ENCODE measurements around the gene LRRC75A.

The LRRC75A gene

GRCh38 chr17:16484445-16485175 lies 7.4 kb downstream of the LRRC75A start:
- H4K8ac ChIP-seq (ENCODE audit: low read depth, low read length) = no peak overlapping the region
- H3K23ac ChIP-seq (ENCODE audit: low read length) = no peak overlapping the region
- H2AFZ ChIP-seq (ENCODE audit: insufficient read depth, low read length, poor library complexity) = no peak overlapping the region
- H3K4me3 ChIP-seq (ENCODE audit: low read depth, low read length) = no peak overlapping the region
- H2BK120ac ChIP-seq (ENCODE audit: insufficient read depth, low read length, poor library complexity) = no peak overlapping the region
- H3K27ac ChIP-seq (ENCODE audit: low read depth, low read length) = no peak overlapping the region
- no peak overlapping the region for H3K9ac ChIP-seq (ENCODE audit: low read length)
- H3K79me1 ChIP-seq (ENCODE audit: low read length) = no peaks in the 10 kb centered on the region
- no peak overlapping the region for H4K12ac ChIP-seq (ENCODE audit: low read depth, low read length)
- no peaks in the 10 kb centered on the region for H3K27me3 ChIP-seq (ENCODE audit: insufficient read depth, low read length)
- no peak overlapping the region for H3K4ac ChIP-seq (ENCODE audit: low read depth, low read length)
- no peak overlapping the region for H3K14ac ChIP-seq (ENCODE audit: low read length)
- WGBS (ENCODE audit: extremely low coverage, insufficient coverage, insufficient read length) = no CpG with 5 or more reads among the region's 19 CpGs
- no peak overlapping the region for H3K18ac ChIP-seq (ENCODE audit: low read length)
- no peaks in the 10 kb centered on the region for H3K36me3 ChIP-seq (ENCODE audit: control insufficient read depth in 1 of 2, insufficient read depth in 2 of 2, low read length in 2 of 2)
- no peak overlapping the region for H2BK5ac ChIP-seq (ENCODE audit: low read depth, low read length, poor library complexity)
- H3K79me2 ChIP-seq (ENCODE audit: control insufficient read depth, insufficient read depth, low read length, poor library complexity) = no peaks in the 10 kb centered on the region
- no peak overlapping the region for H3K4me2 ChIP-seq (ENCODE audit: low read length)
- no peak overlapping the region for H2BK12ac ChIP-seq (ENCODE audit: low read length)
- no peaks in the 10 kb centered on the region for H3K9me3 ChIP-seq (ENCODE audit: insufficient read depth, low read depth, low read length)
- no peaks in the 10 kb centered on the region for H3K4me1 ChIP-seq (ENCODE audit: control insufficient read depth in 1 of 2, insufficient read depth in 2 of 2, low read length in 2 of 2)
- DNase-seq = no peak
- H2AK5ac ChIP-seq (ENCODE audit: low read length) = no peak overlapping the region
- H4K91ac ChIP-seq (ENCODE audit: low read depth, low read length) = no peak overlapping the region

- Histone ChIP-seq H4K8ac (ENCODE audit: low read depth, low read length) (no peak overlapping the region), H3K79me1 (ENCODE audit: low read length) (no peaks in the 10 kb centered on the region), H2BK120ac (ENCODE audit: insufficient read depth, low read length, poor library complexity) (no peak overlapping the region), H3K27ac (ENCODE audit: low read depth, low read length) (no peak overlapping the region), H4K91ac (ENCODE audit: low read depth, low read length) (no peak overlapping the region), H2AK5ac (ENCODE audit: low read length) (no peak overlapping the region), H2AFZ (ENCODE audit: insufficient read depth, low read length, poor library complexity) (no peak overlapping the region), H3K36me3 (ENCODE audit: control insufficient read depth in 1 of 2, insufficient read depth in 2 of 2, low read length in 2 of 2) (no peaks in the 10 kb centered on the region), H3K23ac (ENCODE audit: low read length) (no peak overlapping the region), H3K14ac (ENCODE audit: low read length) (no peak overlapping the region), H4K12ac (ENCODE audit: low read depth, low read length) (no peak overlapping the region), H3K4me1 (ENCODE audit: control insufficient read depth in 1 of 2, insufficient read depth in 2 of 2, low read length in 2 of 2) (no peaks in the 10 kb centered on the region), H3K4me3 (ENCODE audit: low read depth, low read length) (no peak overlapping the region), H3K79me2 (ENCODE audit: control insufficient read depth, insufficient read depth, low read length, poor library complexity) (no peaks in the 10 kb centered on the region), H2BK12ac (ENCODE audit: low read length) (no peak overlapping the region), H3K27me3 (ENCODE audit: insufficient read depth, low read length) (no peaks in the 10 kb centered on the region), H3K9me3 (ENCODE audit: insufficient read depth, low read depth, low read length) (no peaks in the 10 kb centered on the region), H2BK5ac (ENCODE audit: low read depth, low read length, poor library complexity) (no peak overlapping the region), H3K4ac (ENCODE audit: low read depth, low read length) (no peak overlapping the region), H3K4me2 (ENCODE audit: low read length) (no peak overlapping the region), H3K18ac (ENCODE audit: low read length) (no peak overlapping the region), H3K9ac (ENCODE audit: low read length) (no peak overlapping the region)
- WGBS (ENCODE audit: extremely low coverage, insufficient coverage, insufficient read length) = no CpG with 5 or more reads among the region's 8 CpGs
- no peak for DNase-seq
These were observed 8.9 kb downstream of the LRRC75A start for GRCh38 chr17:16483021-16483645.

DNA sequence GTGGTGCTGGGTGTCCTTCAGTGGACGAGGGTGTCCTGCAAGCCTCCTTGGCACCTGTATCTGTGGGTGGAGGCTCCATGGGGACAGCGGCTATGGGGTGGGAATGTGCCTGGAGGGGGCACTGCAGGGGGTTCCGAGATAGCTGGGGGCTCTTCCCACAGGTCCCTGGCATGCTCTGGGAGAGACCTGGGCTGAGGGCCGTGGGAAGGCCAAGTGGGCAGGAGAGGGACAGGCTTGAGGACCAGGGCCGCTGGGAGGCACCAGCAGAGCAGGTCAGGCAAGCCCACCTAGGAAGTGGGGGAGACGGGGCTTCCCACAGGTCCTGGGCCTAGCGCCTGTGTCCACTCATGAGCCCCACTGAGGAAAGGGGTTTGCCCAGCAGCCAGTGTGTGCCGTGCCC lies 9.7 kb downstream of the LRRC75A start:
- no peak overlapping the region for H3K4me3 ChIP-seq (ENCODE audit: low read depth, low read length)
- no peak overlapping the region for H2BK5ac ChIP-seq (ENCODE audit: low read depth, low read length, poor library complexity)
- H3K23ac ChIP-seq (ENCODE audit: low read length) = no peak overlapping the region
- H3K9ac ChIP-seq (ENCODE audit: low read length) = no peak overlapping the region
- no peak overlapping the region for H4K8ac ChIP-seq (ENCODE audit: low read depth, low read length)
- no peak for DNase-seq
- H3K4me1 ChIP-seq (ENCODE audit: control insufficient read depth in 1 of 2, insufficient read depth in 2 of 2, low read length in 2 of 2) = peaks cover 3% of the 10 kb centered on the region in 2 experiments
- H2AFZ ChIP-seq (ENCODE audit: insufficient read depth, low read length, poor library complexity) = no peak overlapping the region
- H3K14ac ChIP-seq (ENCODE audit: low read length) = no peak overlapping the region
- no peaks in the 10 kb centered on the region for H3K79me2 ChIP-seq (ENCODE audit: control insufficient read depth, insufficient read depth, low read length, poor library complexity)
- H3K4ac ChIP-seq (ENCODE audit: low read depth, low read length) = no peak overlapping the region
- no peaks in the 10 kb centered on the region for H3K36me3 ChIP-seq (ENCODE audit: control insufficient read depth in 1 of 2, insufficient read depth in 2 of 2, low read length in 2 of 2)
- no CpG with 5 or more reads among the region's 8 CpGs for WGBS (ENCODE audit: extremely low coverage, insufficient coverage, insufficient read length)
- H3K18ac ChIP-seq (ENCODE audit: low read length) = no peak overlapping the region
- H3K79me1 ChIP-seq (ENCODE audit: low read length) = no peaks in the 10 kb centered on the region
- no peak overlapping the region for H2BK120ac ChIP-seq (ENCODE audit: insufficient read depth, low read length, poor library complexity)
- H4K91ac ChIP-seq (ENCODE audit: low read depth, low read length) = no peak overlapping the region
- no peak overlapping the region for H2AK5ac ChIP-seq (ENCODE audit: low read length)
- H3K4me2 ChIP-seq (ENCODE audit: low read length) = no peak overlapping the region
- no peak overlapping the region for H2BK12ac ChIP-seq (ENCODE audit: low read length)
- H3K27ac ChIP-seq (ENCODE audit: low read depth, low read length) = no peak overlapping the region
- no peak overlapping the region for H4K12ac ChIP-seq (ENCODE audit: low read depth, low read length)
- H3K9me3 ChIP-seq (ENCODE audit: insufficient read depth, low read depth, low read length) = no peaks in the 10 kb centered on the region
- no peaks in the 10 kb centered on the region for H3K27me3 ChIP-seq (ENCODE audit: insufficient read depth, low read length)

GRCh38 chr17:16480995-16481394 lies 11.0 kb downstream of the LRRC75A start:
- H4K12ac ChIP-seq (ENCODE audit: low read depth, low read length) = no peak overlapping the region
- no peak overlapping the region for H3K9ac ChIP-seq (ENCODE audit: low read length)
- no peak for DNase-seq
- H3K4ac ChIP-seq (ENCODE audit: low read depth, low read length) = no peak overlapping the region
- no peak overlapping the region for H3K23ac ChIP-seq (ENCODE audit: low read length)
- no peak overlapping the region for H2BK120ac ChIP-seq (ENCODE audit: insufficient read depth, low read length, poor library complexity)
- no peaks in the 10 kb centered on the region for H3K36me3 ChIP-seq (ENCODE audit: control insufficient read depth in 1 of 2, insufficient read depth in 2 of 2, low read length in 2 of 2)
- no peaks in the 10 kb centered on the region for H3K9me3 ChIP-seq (ENCODE audit: insufficient read depth, low read depth, low read length)
- no peak overlapping the region for H3K27ac ChIP-seq (ENCODE audit: low read depth, low read length)
- no peak overlapping the region for H3K4me2 ChIP-seq (ENCODE audit: low read length)
- no peak overlapping the region for H3K18ac ChIP-seq (ENCODE audit: low read length)
- no peaks in the 10 kb centered on the region for H3K79me2 ChIP-seq (ENCODE audit: control insufficient read depth, insufficient read depth, low read length, poor library complexity)
- H3K27me3 ChIP-seq (ENCODE audit: insufficient read depth, low read length) = no peaks in the 10 kb centered on the region
- no peak overlapping the region for H2BK12ac ChIP-seq (ENCODE audit: low read length)
- H3K4me3 ChIP-seq (ENCODE audit: low read depth, low read length) = no peak overlapping the region
- H2BK5ac ChIP-seq (ENCODE audit: low read depth, low read length, poor library complexity) = no peak overlapping the region
- H4K8ac ChIP-seq (ENCODE audit: low read depth, low read length) = no peak overlapping the region
- no peak overlapping the region for H4K91ac ChIP-seq (ENCODE audit: low read depth, low read length)
- H2AK5ac ChIP-seq (ENCODE audit: low read length) = no peak overlapping the region
- H3K79me1 ChIP-seq (ENCODE audit: low read length) = no peaks in the 10 kb centered on the region
- H2AFZ ChIP-seq (ENCODE audit: insufficient read depth, low read length, poor library complexity) = no peak overlapping the region
- H3K14ac ChIP-seq (ENCODE audit: low read length) = no peak overlapping the region
- H3K4me1 ChIP-seq (ENCODE audit: control insufficient read depth in 1 of 2, insufficient read depth in 2 of 2, low read length in 2 of 2) = peaks cover 5 to 6% of the 10 kb centered on the region in 2 experiments
- no CpG with 5 or more reads among the region's 6 CpGs for WGBS (ENCODE audit: extremely low coverage, insufficient coverage, insufficient read length)

All from trophoblast cell (in vitro differentiated cells and primary cell).